GM23338 (cell line): Measurements from ENCODE around the gene LRRC63. TPM values are rescaled to one million over a fixed set of nuclear protein-coding genes. Genes with fewer than 3 reads are reported as not detected.

Source experiments
- ATAC-seq: fragments of 200-7000 bp; cut with Tn5 transposase; 3 replicates; pipeline ENCODE4 v1.9.1; 2020
- DNase-seq: peaks from one replicate; pipeline ENCODE4 v3.0.0-alpha.2; 2015; ENCODE audit warnings: low spot score
- H2AFZ ChIP-seq: fragments of 200-600 bp; sonication (generic); 2 replicates; pipeline ENCODE4 v1.8.0; 2016; ENCODE audit warnings: antibody characterized with exemption, mild to moderate bottlenecking, moderate library complexity
- H3F3A ChIP-seq: fragments of 200-600 bp; sonication (generic); replicated peaks from 2 replicates; pipeline ENCODE4 v1.8.0; 2017; ENCODE audit warnings: antibody characterized with exemption, mixed run types, low read depth
- H3K27ac ChIP-seq: fragments of 200-600 bp; sonication (generic); 2 replicates; pipeline ENCODE4 v1.6.1; 2016; ENCODE audit warnings: low read depth
- H3K27me3 ChIP-seq: fragments of 200-600 bp; sonication (generic); 2 replicates; pipeline ENCODE4 v1.8.0; 2016; ENCODE audit warnings: mild to moderate bottlenecking, mixed run types, moderate library complexity; ENCODE audit not compliant: insufficient read depth
- H3K36me3 ChIP-seq: fragments of 200-600 bp; sonication (generic); 2 replicates; pipeline ENCODE4 v1.8.0; 2016; ENCODE audit warnings: mild to moderate bottlenecking; ENCODE audit not compliant: insufficient read depth
- H3K4me1 ChIP-seq: fragments of 200-600 bp; sonication (generic); 2 replicates; pipeline ENCODE4 v1.8.0; 2016; ENCODE audit warnings: mild to moderate bottlenecking, moderate library complexity; ENCODE audit not compliant: insufficient read depth
- H3K4me2 ChIP-seq: fragments of 200-600 bp; sonication (generic); 2 replicates; pipeline ENCODE4 v1.7.1; 2017; ENCODE audit warnings: mixed run types
- H3K4me3 ChIP-seq: fragments of 200-600 bp; sonication (generic); 2 replicates; pipeline ENCODE4 v1.6.1; 2016; ENCODE audit warnings: mixed run types
- H3K79me2 ChIP-seq: fragments of 200-600 bp; sonication (generic); replicated peaks from 2 replicates; pipeline ENCODE4 v1.8.0; 2017; ENCODE audit warnings: mild to moderate bottlenecking; ENCODE audit not compliant: insufficient read depth
- H3K9me2 ChIP-seq: fragments of 200-600 bp; sonication (generic); 2 replicates; pipeline ENCODE4 v1.8.0; 2017; ENCODE audit not compliant: insufficient read depth
- H4K20me1 ChIP-seq: fragments of 200-600 bp; sonication (generic); replicated peaks from 2 replicates; pipeline ENCODE4 v1.8.0; 2017; ENCODE audit warnings: mild to moderate bottlenecking; ENCODE audit not compliant: insufficient read depth
- H3K27ac Mint-ChIP-seq: 2 replicates; pipeline ENCODE4 v1.8.0; 2020; ENCODE audit warnings: inconsistent platforms, mild to moderate bottlenecking, moderate library complexity, mixed read lengths
- H3K27me3 Mint-ChIP-seq: 3 replicates; pipeline ENCODE4 v1.8.0; 2022; ENCODE audit warnings: low read depth, mild to moderate bottlenecking, moderate library complexity, mixed read lengths, inconsistent platforms; ENCODE audit not compliant: insufficient read depth, poor library complexity
- H3K36me3 Mint-ChIP-seq: 3 replicates; pipeline ENCODE4 v1.8.0; 2021; ENCODE audit warnings: low read depth, mild to moderate bottlenecking, inconsistent platforms, moderate library complexity, mixed read lengths
- H3K4me1 Mint-ChIP-seq: 3 replicates; pipeline ENCODE4 v1.8.0; 2020; ENCODE audit warnings: mild to moderate bottlenecking, inconsistent platforms, mixed read lengths
- H3K4me3 Mint-ChIP-seq: 3 replicates; pipeline ENCODE4 v1.8.0; 2021; ENCODE audit warnings: moderate library complexity, mild to moderate bottlenecking, inconsistent platforms, mixed read lengths
- H3K9me3 Mint-ChIP-seq: 3 replicates; pipeline ENCODE4 v1.8.0; 2020; ENCODE audit warnings: moderate library complexity, mild to moderate bottlenecking, inconsistent platforms, mixed read lengths
- CREB1 ChIP-seq: fragments of 250-450 bp; sonication (Bioruptor Pico); IDR thresholded peaks from 2 replicates; pipeline ENCODE4 v1.5.0; 2020; ENCODE audit warnings: low read depth, mild to moderate bottlenecking, moderate library complexity
- CTCF ChIP-seq, 2 experiments: fragments of 200-600 bp in 1 of 2; sonication (generic) in 1 of 2; conservative IDR thresholded peaks; 2 replicates each; pipeline versions ENCODE4 v1.5.1 to v1.6.1; 2016 to 2017; ENCODE audit warnings: antibody characterized with exemption in 2 of 2, low read depth in 2 of 2, mild to moderate bottlenecking in 2 of 2, moderate library complexity in 1 of 2
- ETS1 ChIP-seq: IDR thresholded peaks from 2 replicates; pipeline ENCODE4 v1.6.1; 2016; ENCODE audit warnings: antibody characterized with exemption
- EZH2 ChIP-seq: fragments of 200-600 bp; sonication (generic); IDR thresholded peaks from one replicate; pipeline ENCODE4 v1.8.0; 2017; ENCODE audit warnings: antibody characterized with exemption, mild to moderate bottlenecking, low read depth; ENCODE audit not compliant: unreplicated experiment
- EZH2phosphoT487 ChIP-seq: fragments of 200-600 bp; sonication (generic); IDR thresholded peaks from one replicate; pipeline ENCODE4 v1.8.1; 2018; ENCODE audit warnings: antibody characterized with exemption; ENCODE audit not compliant: unreplicated experiment
- JUNB ChIP-seq: IDR thresholded peaks from one replicate; pipeline ENCODE4 v1.6.1; 2016; ENCODE audit warnings: antibody characterized with exemption; ENCODE audit not compliant: unreplicated experiment
- NANOG ChIP-seq: IDR thresholded peaks from 2 replicates; pipeline ENCODE4 v1.6.1; 2016; ENCODE audit warnings: antibody characterized with exemption, borderline replicate concordance
- POLR2AphosphoS5 ChIP-seq: IDR thresholded peaks from 2 replicates; pipeline ENCODE4 v1.6.1; 2016; ENCODE audit warnings: antibody characterized with exemption, low read depth
- REST ChIP-seq: IDR thresholded peaks from one replicate; pipeline ENCODE4 v1.6.1; 2018; ENCODE audit warnings: antibody characterized with exemption; ENCODE audit not compliant: unreplicated experiment
- STAT1 ChIP-seq: IDR thresholded peaks from one replicate; pipeline ENCODE4 v1.6.1; 2016; ENCODE audit warnings: antibody characterized with exemption; ENCODE audit not compliant: unreplicated experiment
- ZNF114 ChIP-seq: fragments of 250-450 bp; sonication (Bioruptor Pico); IDR thresholded peaks from 2 replicates; pipeline ENCODE4 v1.5.0; 2020; ENCODE audit warnings: mild to moderate bottlenecking, moderate library complexity
- ZNF331 ChIP-seq: fragments of 250-450 bp; sonication (Bioruptor Pico); IDR thresholded peaks from 2 replicates; pipeline ENCODE4 v1.5.0; 2020; ENCODE audit warnings: low read depth, mild to moderate bottlenecking, moderate library complexity
- ZNF462 ChIP-seq: fragments of 250-450 bp; sonication (Bioruptor Pico); IDR thresholded peaks from 2 replicates; pipeline ENCODE4 v1.5.0; 2020; ENCODE audit warnings: mild to moderate bottlenecking, moderate library complexity
- polyA plus RNA-seq: library from polyadenylated mRNA; unstranded; fragments of >200 nt; fragmentation: Nextera tagmentation; extraction: Ambion mirVana; gene quantifications from 2 replicates; pipeline ENCODE4 v1.2.1, GENCODE V29; 2016
- total RNA-seq: library from RNA; depleted of rRNA; stranded (reverse); fragments of >200 nt; shearing (Covaris generic); gene quantifications from 2 replicates; pipeline ENCODE4 v1.2.3, GENCODE V29; 2014

LRRC63 gene
- total and polyA plus RNA-seq, 2 experiments from 2014 or later = not detected

GRCh38 chr13:46235286-46235685 is 23.6 kb downstream of the LRRC63 start:
- Histone ChIP-seq H3K4me3 (no peak overlapping the region), H2AFZ (no peak overlapping the region), H3K9me2 (no peaks in the 10 kb centered on the region), H3K4me2 (no peak overlapping the region), H3F3A (no peaks in the 10 kb centered on the region), H4K20me1 (no peaks in the 10 kb centered on the region), H3K27me3 (no peaks in the 10 kb centered on the region), H3K27ac (no peak overlapping the region), H3K4me1 (no peaks in the 10 kb centered on the region), H3K79me2 (no peaks in the 10 kb centered on the region), H3K36me3 (0 out of 2 replicates have a peak, but pooled peaks cover 2% of the 10 kb centered on the region)
- H3K36me3 Mint-ChIP-seq = no peaks in the 10 kb centered on the region; the same call in 2 of the 3 replicates
- no peaks in the 10 kb centered on the region for H3K4me1 Mint-ChIP-seq
- ATAC-seq (no peak), DNase-seq (no peak)
- TF ChIP-seq EZH2 = no peak
- TF ChIP-seq CTCF (conservative IDR thresholded peaks at IDR 0.05; ENCODE audit: low read depth in 2 of 2) = no peak
- TF ChIP-seq ZNF331 = no peak
- no peak for TF ChIP-seq CREB1 (CRISPR knock-in tag)
- no peak for TF ChIP-seq EZH2phosphoT487
- TF ChIP-seq STAT1 = no peak
- no peak for TF ChIP-seq ZNF462 (CRISPR knock-in tag)
- TF ChIP-seq ETS1 = no peak
- TF ChIP-seq NANOG = no peak
- TF ChIP-seq POLR2AphosphoS5 = no peak
- no peak for TF ChIP-seq JUNB
- no peak for TF ChIP-seq REST
- TF ChIP-seq ZNF114 (CRISPR knock-in tag) = no peak
- no peak overlapping the region for H3K4me3 Mint-ChIP-seq
- no peak overlapping the region for H3K27ac Mint-ChIP-seq
- H3K27me3 Mint-ChIP-seq = no peaks in the 10 kb centered on the region
- H3K9me3 Mint-ChIP-seq = no peaks in the 10 kb centered on the region
